ENCODE data around the gene LRRN2.

LRRN2 gene

DNA sequence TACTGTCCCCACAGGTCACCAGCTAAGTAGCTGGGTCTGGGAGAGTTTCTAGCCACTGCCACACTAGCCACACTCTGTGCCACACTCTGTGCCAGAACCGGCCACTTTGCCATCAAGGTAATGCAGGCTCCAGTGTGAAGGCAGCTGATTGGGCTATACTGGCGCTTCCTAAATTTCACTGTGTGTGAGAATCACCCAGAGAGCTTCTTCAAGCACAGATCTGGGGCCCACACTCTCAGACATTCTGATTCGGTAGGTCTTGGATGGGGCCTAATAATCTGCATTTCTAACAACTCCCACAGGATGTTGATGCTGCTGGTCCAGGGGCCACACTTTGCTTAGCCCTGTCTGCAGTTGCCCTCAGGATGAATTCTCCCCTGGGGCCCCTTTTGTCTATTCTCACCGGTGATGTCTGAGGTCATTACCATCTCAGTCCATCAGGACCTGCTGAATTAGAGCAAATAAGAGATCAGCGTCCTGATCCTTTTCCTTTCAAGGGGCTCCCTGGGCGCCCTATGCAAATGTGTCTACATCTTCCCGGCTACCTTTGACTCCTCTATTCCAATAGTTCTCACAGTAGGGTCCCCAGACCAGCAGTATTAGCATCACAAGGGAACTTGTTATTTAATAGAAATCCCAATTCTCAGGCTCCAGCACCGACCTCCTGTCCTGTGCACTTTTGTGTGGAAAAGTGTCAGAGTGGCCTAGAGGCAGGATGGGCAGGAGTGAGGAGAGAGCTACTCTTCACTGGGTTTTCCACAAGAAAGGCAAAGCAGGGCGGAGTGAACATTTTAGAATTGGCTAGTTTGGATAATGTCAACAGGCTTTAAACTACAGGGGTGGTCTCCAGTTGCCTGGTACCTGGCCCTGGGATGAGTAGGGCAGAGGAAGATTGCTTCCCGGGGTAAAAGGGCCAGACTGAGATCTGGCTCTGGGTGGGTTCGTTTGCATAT is 24.7 kb upstream of the LRRN2 start:
- H3K79me2 ChIP-seq (ENCODE audit: insufficient read depth, low read length) = no peaks in the 10 kb centered on the region
- no peak overlapping the region for H3K4me3 ChIP-seq (ENCODE audit: low read depth, low read length, poor library complexity, severe bottlenecking)
- no peak overlapping the region for H3K9ac ChIP-seq (ENCODE audit: low read length)
- H3F3A ChIP-seq (ENCODE audit: insufficient read depth, low read length) = no peaks in the 10 kb centered on the region
- H3K9me2 ChIP-seq (ENCODE audit: low read depth, low read length) = no peaks in the 10 kb centered on the region
- no peak overlapping the region for H2AFZ ChIP-seq (ENCODE audit: low read length)
- H3K36me3 ChIP-seq (ENCODE audit: insufficient read depth, low read length) = no peaks in the 10 kb centered on the region
- H3K27ac ChIP-seq (ENCODE audit: low read depth, low read length, poor library complexity, severe bottlenecking) = no peak overlapping the region
- no peaks in the 10 kb centered on the region for H4K20me1 ChIP-seq (ENCODE audit: insufficient read depth, low read length)
- TF ChIP-seq, protein P1, sequence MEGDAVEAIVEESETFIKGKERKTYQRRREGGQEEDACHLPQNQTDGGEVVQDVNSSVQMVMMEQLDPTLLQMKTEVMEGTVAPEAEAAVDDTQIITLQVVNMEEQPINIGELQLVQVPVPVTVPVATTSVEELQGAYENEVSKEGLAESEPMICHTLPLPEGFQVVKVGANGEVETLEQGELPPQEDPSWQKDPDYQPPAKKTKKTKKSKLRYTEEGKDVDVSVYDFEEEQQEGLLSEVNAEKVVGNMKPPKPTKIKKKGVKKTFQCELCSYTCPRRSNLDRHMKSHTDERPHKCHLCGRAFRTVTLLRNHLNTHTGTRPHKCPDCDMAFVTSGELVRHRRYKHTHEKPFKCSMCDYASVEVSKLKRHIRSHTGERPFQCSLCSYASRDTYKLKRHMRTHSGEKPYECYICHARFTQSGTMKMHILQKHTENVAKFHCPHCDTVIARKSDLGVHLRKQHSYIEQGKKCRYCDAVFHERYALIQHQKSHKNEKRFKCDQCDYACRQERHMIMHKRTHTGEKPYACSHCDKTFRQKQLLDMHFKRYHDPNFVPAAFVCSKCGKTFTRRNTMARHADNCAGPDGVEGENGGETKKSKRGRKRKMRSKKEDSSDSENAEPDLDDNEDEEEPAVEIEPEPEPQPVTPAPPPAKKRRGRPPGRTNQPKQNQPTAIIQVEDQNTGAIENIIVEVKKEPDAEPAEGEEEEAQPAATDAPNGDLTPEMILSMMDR (IDR thresholded peaks at IDR 0.05; ENCODE audit: low read length) = no peak
- H3K27me3 ChIP-seq (ENCODE audit: insufficient read depth, low read length) = no peaks in the 10 kb centered on the region
- no peak overlapping the region for H3K4me2 ChIP-seq (ENCODE audit: low read length)
- peaks cover 15% of the 10 kb centered on the region for H3K4me1 ChIP-seq (ENCODE audit: insufficient read depth, low read length, severe bottlenecking)
- no peaks in the 10 kb centered on the region for H3K9me3 ChIP-seq (ENCODE audit: low read length)

DNA sequence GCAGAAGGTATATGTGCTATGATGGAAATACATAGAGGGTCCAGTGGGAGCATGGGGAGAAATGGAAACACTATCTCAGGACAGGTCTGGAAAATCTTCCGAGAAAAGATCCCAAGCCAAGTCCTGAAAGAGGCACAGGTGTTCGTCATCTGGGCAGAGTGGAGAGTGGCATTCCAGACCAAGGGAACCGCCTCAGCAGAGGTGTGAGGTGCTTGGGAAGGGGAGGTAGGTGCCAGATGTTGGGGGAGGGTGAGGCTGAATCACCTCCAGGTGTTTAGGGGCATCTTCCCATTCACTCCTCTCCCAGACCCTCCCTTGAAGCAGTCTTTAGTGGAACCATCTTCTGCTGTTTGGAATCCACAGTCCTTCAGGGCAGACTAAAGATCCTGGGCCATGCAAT is 23.5 kb upstream of the LRRN2 start:
- no peaks in the 10 kb centered on the region for H3K27me3 ChIP-seq (ENCODE audit: insufficient read depth, low read length)

GRCh38 chr1:204706838-204707509 is 21.4 kb upstream of the LRRN2 start:
- H3K9ac ChIP-seq (ENCODE audit: low read length) = no peak overlapping the region
- H4K20me1 ChIP-seq (ENCODE audit: insufficient read depth, low read length) = no peaks in the 10 kb centered on the region
- H3K9me3 ChIP-seq (ENCODE audit: low read length) = no peaks in the 10 kb centered on the region
- no peak overlapping the region for H3K4me3 ChIP-seq (ENCODE audit: low read depth, low read length, poor library complexity, severe bottlenecking)
- H3F3A ChIP-seq (ENCODE audit: insufficient read depth, low read length) = no peaks in the 10 kb centered on the region
- H3K27me3 ChIP-seq (ENCODE audit: insufficient read depth, low read length) = no peaks in the 10 kb centered on the region
- H3K4me1 ChIP-seq (ENCODE audit: insufficient read depth, low read length, severe bottlenecking) = no peaks in the 10 kb centered on the region
- no peak overlapping the region for H3K27ac ChIP-seq (ENCODE audit: low read depth, low read length, poor library complexity, severe bottlenecking)
- no peak overlapping the region for H2AFZ ChIP-seq (ENCODE audit: low read length)
- H3K79me2 ChIP-seq (ENCODE audit: insufficient read depth, low read length) = no peaks in the 10 kb centered on the region
- H3K4me2 ChIP-seq (ENCODE audit: low read length) = no peak overlapping the region
- no peaks in the 10 kb centered on the region for H3K36me3 ChIP-seq (ENCODE audit: insufficient read depth, low read length)
- TF ChIP-seq, protein P1 (IDR thresholded peaks at IDR 0.05; ENCODE audit: low read length) = no peak
- no peak for TF ChIP-seq EZH2 (IDR thresholded peaks at IDR 0.05; ENCODE audit: borderline replicate concordance, low read length)
- no peaks in the 10 kb centered on the region for H3K9me2 ChIP-seq (ENCODE audit: low read depth, low read length)

More for the DNA sequence above, 23.5 kb upstream of the LRRN2 start:
- no peak overlapping the region for H3K27ac ChIP-seq (ENCODE audit: low read depth, low read length, poor library complexity, severe bottlenecking)
- no peaks in the 10 kb centered on the region for H3K9me3 ChIP-seq (ENCODE audit: low read length)
- H3K4me1 ChIP-seq (ENCODE audit: insufficient read depth, low read length, severe bottlenecking) = peaks cover 3% of the 10 kb centered on the region
- H3K36me3 ChIP-seq (ENCODE audit: insufficient read depth, low read length) = no peaks in the 10 kb centered on the region
- TF ChIP-seq EZH2 (IDR thresholded peaks at IDR 0.05; ENCODE audit: borderline replicate concordance, low read length) = no peak
- TF ChIP-seq, protein P1 (IDR thresholded peaks at IDR 0.05; ENCODE audit: low read length) = no peak
- no peak overlapping the region for H3K4me2 ChIP-seq (ENCODE audit: low read length)
- no peaks in the 10 kb centered on the region for H3F3A ChIP-seq (ENCODE audit: insufficient read depth, low read length)
- H2AFZ ChIP-seq (ENCODE audit: low read length) = no peak overlapping the region
- no peaks in the 10 kb centered on the region for H3K79me2 ChIP-seq (ENCODE audit: insufficient read depth, low read length)
- H3K4me3 ChIP-seq (ENCODE audit: low read depth, low read length, poor library complexity, severe bottlenecking) = no peak overlapping the region
- no peaks in the 10 kb centered on the region for H4K20me1 ChIP-seq (ENCODE audit: insufficient read depth, low read length)
- no peak overlapping the region for H3K9ac ChIP-seq (ENCODE audit: low read length)
- no peaks in the 10 kb centered on the region for H3K9me2 ChIP-seq (ENCODE audit: low read depth, low read length)
